ENCODE data around the gene DISP1.
A peak's percentile ranks its signal among the peaks of the same experiment; 100 is the strongest.

Gene DISP1

GRCh38 chr1:222786121-222786520 is 28.7 kb upstream of the DISP1 start:
- H3K27ac ChIP-seq: no peak overlapping the region
- TF ChIP-seq CTCF (IDR thresholded peaks at IDR 0.05) (no peak), ZFX (IDR thresholded peaks at IDR 0.05; ENCODE audit: borderline replicate concordance) (no peak)

- TF ChIP-seq ZFX (IDR thresholded peaks at IDR 0.05; ENCODE audit: borderline replicate concordance) (no peak), CTCF (IDR thresholded peaks at IDR 0.05) (no peak)
- H3K27ac ChIP-seq: no peak overlapping the region
These were observed 27.1 kb upstream of the DISP1 start for GRCh38 chr1:222787729-222788128.

- TF ChIP-seq CTCF (IDR thresholded peaks at IDR 0.05): no peak
- TF ChIP-seq ZFX (IDR thresholded peaks at IDR 0.05; ENCODE audit: borderline replicate concordance): no peak
- no peak overlapping the region for H3K27ac ChIP-seq
These were observed 26.3 kb upstream of the DISP1 start for GRCh38 chr1:222788402-222789156.

GRCh38 chr1:222790115-222790514 is 24.7 kb upstream of the DISP1 start:
- no peak for TF ChIP-seq ZFX (IDR thresholded peaks at IDR 0.05; ENCODE audit: borderline replicate concordance)
- TF ChIP-seq CTCF (IDR thresholded peaks at IDR 0.05): no peak
- H3K27ac ChIP-seq: no peak overlapping the region

GRCh38 chr1:222790520-222790919 is 24.3 kb upstream of the DISP1 start:
- TF ChIP-seq CTCF (IDR thresholded peaks at IDR 0.05) (no peak), ZFX (IDR thresholded peaks at IDR 0.05; ENCODE audit: borderline replicate concordance) (no peak)
- no peak overlapping the region for H3K27ac ChIP-seq

- no peak for TF ChIP-seq ZFX (IDR thresholded peaks at IDR 0.05; ENCODE audit: borderline replicate concordance)
- TF ChIP-seq CTCF (IDR thresholded peaks at IDR 0.05): no peak
- H3K27ac ChIP-seq: no peak overlapping the region
These were observed 23.7 kb upstream of the DISP1 start for GRCh38 chr1:222791006-222791710.

- TF ChIP-seq CTCF (IDR thresholded peaks at IDR 0.05): peak; percentile 75
- TF ChIP-seq ZFX (IDR thresholded peaks at IDR 0.05; ENCODE audit: borderline replicate concordance): no peak
- H3K27ac ChIP-seq: no peak overlapping the region
These were observed 22.1 kb upstream of the DISP1 start for GRCh38 chr1:222792744-222793143.

Data from 22Rv1 (cell line).